Fibroblast of mammary gland (primary cell): ENCODE data around the gene LIX1.

Experiments used
- DNase-seq: peaks from one replicate; pipeline ENCODE4 v3.0.0-alpha.2; 2010; ENCODE audit warnings: low read depth
- H3K4me3 ChIP-seq: 2 replicates; pipeline ENCODE4 v1.5.1; 2011; ENCODE audit warnings: low read depth, mild to moderate bottlenecking, low read length, moderate library complexity; ENCODE audit not compliant: control insufficient read depth
- CTCF ChIP-seq: conservative IDR thresholded peaks from 2 replicates; pipeline ENCODE4 v1.5.1; 2011; ENCODE audit warnings: low read depth, low read length, inconsistent platforms; ENCODE audit not compliant: control insufficient read depth, insufficient read depth

The LIX1 gene

GRCh38 chr5:97124335-97124734 lies 18.1 kb downstream of the LIX1 start:
- no peak for TF ChIP-seq CTCF
- H3K4me3 ChIP-seq, result no peak overlapping the region

DNA sequence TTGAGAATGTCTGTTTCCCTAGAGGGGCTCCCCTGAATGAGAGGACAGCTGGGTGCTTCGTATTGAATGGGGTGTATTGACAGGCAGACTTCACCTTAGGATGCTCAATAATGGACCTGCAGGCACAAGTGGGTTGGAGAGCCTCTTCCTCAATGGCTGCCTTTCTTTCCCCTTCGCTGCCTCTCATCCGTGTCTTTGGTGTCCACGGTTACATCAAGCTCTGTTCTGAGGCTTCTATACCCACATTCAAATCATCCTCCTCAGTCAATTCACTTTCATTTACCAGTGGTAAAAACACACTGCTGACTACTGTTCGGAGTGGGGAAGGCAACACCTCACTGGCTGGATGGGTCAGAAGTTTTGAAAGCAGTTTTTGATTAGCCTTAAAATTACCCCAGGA lies 20.6 kb downstream of the LIX1 start:
- no peak for DNase-seq
- no peak for TF ChIP-seq CTCF
- no peak overlapping the region for H3K4me3 ChIP-seq

More at GRCh38 chr5:97124335-97124734, 18.1 kb downstream of the LIX1 start:
- no peak for DNase-seq

DNA sequence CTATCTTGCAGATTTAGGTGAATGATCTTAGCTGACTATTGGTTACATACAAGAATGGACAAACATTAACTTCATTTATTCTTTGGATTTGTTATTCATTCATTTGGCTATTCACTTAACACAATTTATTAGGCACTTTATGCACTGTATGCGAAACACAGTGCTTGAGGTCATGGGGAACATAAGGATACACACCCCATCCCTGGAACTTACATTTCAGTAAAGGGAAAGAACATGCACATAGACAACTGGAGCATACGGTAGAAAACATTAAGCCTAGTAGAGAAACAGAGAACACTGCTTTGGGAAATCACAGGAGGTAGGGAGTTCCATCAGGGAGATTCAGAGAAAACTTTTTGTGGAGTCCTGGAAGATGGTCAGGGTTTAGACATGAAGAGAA lies 22.2 kb downstream of the LIX1 start:
- no peak for DNase-seq

GRCh38 chr5:97119007-97119390 lies 23.4 kb downstream of the LIX1 start:
- no peak for TF ChIP-seq CTCF
- no peak overlapping the region for H3K4me3 ChIP-seq
- no peak for DNase-seq

More for the DNA sequence above, 22.2 kb downstream of the LIX1 start:
- no peak for TF ChIP-seq CTCF
- no peak overlapping the region for H3K4me3 ChIP-seq

GRCh38 chr5:97118261-97119006 lies 24.0 kb downstream of the LIX1 start:
- TF ChIP-seq CTCF, result no peak
- no peak overlapping the region for H3K4me3 ChIP-seq
- no peak for DNase-seq

- no peak for TF ChIP-seq CTCF
- H3K4me3 ChIP-seq, result no peak overlapping the region
- DNase-seq, result no peak
Measured at GRCh38 chr5:97115932-97116331, 26.5 kb downstream of the LIX1 start.
